Breast epithelium (tissue), 4 donors: ENCODE data around the gene DISP3. TPM values are rescaled to one million over a fixed set of nuclear protein-coding genes. Genes with fewer than 3 reads are reported as not detected.

Experiments used
- DNase-seq, 2 donors: peaks; one replicate each; pipeline ENCODE4 v3.0.0-alpha.2; 2019; ENCODE audit warnings: low spot score in 2 of 2
- H3K27ac ChIP-seq, 2 donors: fragments of 200-600 bp; sonication (generic) in 1 of 2; one replicate each; pipeline ENCODE4 v1.5.1; 2016 to 2019; ENCODE audit warnings: mild to moderate bottlenecking in 1 of 2
- H3K27me3 ChIP-seq, 2 donors: fragments of 200-600 bp; sonication (generic) in 1 of 2; one replicate each; pipeline versions ENCODE4 v1.5.1 to v1.6.0; 2017 to 2019; ENCODE audit warnings: control low read depth in 1 of 2, mild to moderate bottlenecking in 1 of 2
- H3K36me3 ChIP-seq: fragments of 200-600 bp; one replicate; pipeline ENCODE4 v1.5.1; 2019
- H3K4me1 ChIP-seq, 2 donors: fragments of 200-600 bp; sonication (generic); one replicate each; pipeline ENCODE4 v1.5.1; 2016 to 2019; ENCODE audit warnings: control low read depth in 1 of 2
- H3K4me3 ChIP-seq, 3 donors: fragments of 200-600 bp; sonication (generic); 1 replicate in 2 of 3; 2 replicates in 1 of 3; pipeline ENCODE4 v1.5.1; 2016 to 2019; ENCODE audit warnings: mild to moderate bottlenecking in 3 of 3, moderate library complexity in 2 of 3
- H3K9me3 ChIP-seq, 2 donors: fragments of 200-600 bp; sonication (generic) in 1 of 2; one replicate each; pipeline ENCODE4 v1.5.1; 2016 to 2019; ENCODE audit warnings: control low read depth in 1 of 2
- CTCF ChIP-seq, 3 donors: fragments of 450-650 bp; IDR thresholded peaks; one replicate each; pipeline ENCODE4 v1.5.1; 2016 to 2017; ENCODE audit warnings: antibody characterized with exemption in 3 of 3, mild to moderate bottlenecking in 3 of 3, moderate library complexity in 3 of 3
- POLR2A ChIP-seq: fragments of 450-650 bp; IDR thresholded peaks from one replicate; pipeline ENCODE4 v1.6.1; 2016; ENCODE audit warnings: antibody characterized with exemption, mild to moderate bottlenecking, moderate library complexity
- POLR2AphosphoS5 ChIP-seq, 3 donors: sonication (generic); formaldehyde crosslinking; IDR thresholded peaks; one replicate each; pipeline ENCODE4 v1.6.1; 2017; ENCODE audit warnings: antibody characterized with exemption in 3 of 3
- intact Hi-C: fragments of 100-400 bp; cut with DNase I; formaldehyde crosslinking; loops from one replicate; pipeline ENCODE4 v1.15.1; 2023; ENCODE audit warnings: low total_unique reads
- total RNA-seq, 3 donors: library from RNA; depleted of rRNA; stranded (reverse); fragments of >200 nt; gene quantifications; one replicate each; pipeline ENCODE4 v1.1.0, GENCODE V29; 2016

Gene DISP3
- total RNA-seq, 3 donors from 2014 or later: 0.88 TPM; not detected in 2

- intact Hi-C loops: no loop called here
- no peak for DNase-seq
- no peaks in the 10 kb centered on the region for H3K4me1 ChIP-seq
- no peaks in the 10 kb centered on the region for H3K9me3 ChIP-seq
- no peak for TF ChIP-seq POLR2AphosphoS5 (IDR thresholded peaks at IDR 0.05)
- TF ChIP-seq POLR2A: no peak
- TF ChIP-seq CTCF (IDR thresholded peaks at IDR 0.05): no peak
- peaks cover 0 to 66% of the 10 kb centered on the region in 2 donors for H3K27me3 ChIP-seq
- H3K36me3 ChIP-seq: no peaks in the 10 kb centered on the region
- H3K27ac ChIP-seq: no peak overlapping the region
- H3K4me3 ChIP-seq: no peak overlapping the region
Observed at GRCh38 chr1:11543796-11544195, 64.8 kb downstream of the DISP3 start.

GRCh38 chr1:11546456-11546855 lies 67.5 kb downstream of the DISP3 start:
- DNase-seq: no peak
- Histone ChIP-seq H3K36me3 (no peaks in the 10 kb centered on the region), H3K4me1 (no peaks in the 10 kb centered on the region), H3K4me3 (no peak overlapping the region), H3K27ac (no peak overlapping the region), H3K9me3 (no peaks in the 10 kb centered on the region), H3K27me3 (peaks cover 0 to 44% of the 10 kb centered on the region in 2 donors)
- intact Hi-C loops: no loop called here
- TF ChIP-seq CTCF (IDR thresholded peaks at IDR 0.05) (no peak), POLR2AphosphoS5 (IDR thresholded peaks at IDR 0.05) (no peak), POLR2A (no peak)

GRCh38 chr1:11550664-11551283 lies 71.8 kb downstream of the DISP3 start:
- DNase-seq: peak in 1 of 2 donors; percentile 61
- H3K36me3 ChIP-seq: no peaks in the 10 kb centered on the region
- H3K9me3 ChIP-seq: no peaks in the 10 kb centered on the region
- peaks cover 0 to 46% of the 10 kb centered on the region in 2 donors for H3K27me3 ChIP-seq
- no peak overlapping the region for H3K4me3 ChIP-seq
- no peak for TF ChIP-seq POLR2AphosphoS5 (IDR thresholded peaks at IDR 0.05)
- no peak for TF ChIP-seq POLR2A
- TF ChIP-seq CTCF (IDR thresholded peaks at IDR 0.05): no peak
- no peak overlapping the region for H3K27ac ChIP-seq
- no peaks in the 10 kb centered on the region for H3K4me1 ChIP-seq
- intact Hi-C loops: no loop called here

- intact Hi-C loops: no loop called here
- no peaks in the 10 kb centered on the region for H3K9me3 ChIP-seq
- no peak for DNase-seq
- no peak overlapping the region for H3K4me3 ChIP-seq
- no peaks in the 10 kb centered on the region for H3K4me1 ChIP-seq
- no peak for TF ChIP-seq POLR2A
- no peak for TF ChIP-seq POLR2AphosphoS5 (IDR thresholded peaks at IDR 0.05)
- TF ChIP-seq CTCF (IDR thresholded peaks at IDR 0.05): no peak
- H3K27ac ChIP-seq: no peak overlapping the region
- H3K36me3 ChIP-seq: no peaks in the 10 kb centered on the region
- H3K27me3 ChIP-seq: peaks cover 2 to 79% of the 10 kb centered on the region in 2 donors
Observed at GRCh38 chr1:11558276-11558675, 79.3 kb downstream of the DISP3 start.

- no peaks in the 10 kb centered on the region for H3K9me3 ChIP-seq
- intact Hi-C loops: no loop called here
- no peaks in the 10 kb centered on the region for H3K36me3 ChIP-seq
- H3K4me1 ChIP-seq: no peaks in the 10 kb centered on the region
- TF ChIP-seq POLR2A (no peak), POLR2AphosphoS5 (IDR thresholded peaks at IDR 0.05) (no peak), CTCF (IDR thresholded peaks at IDR 0.05) (no peak)
- no peak overlapping the region for H3K4me3 ChIP-seq
- no peak for DNase-seq
- H3K27me3 ChIP-seq: peaks cover 4 to 81% of the 10 kb centered on the region in 2 donors
- no peak overlapping the region for H3K27ac ChIP-seq
Observed at GRCh38 chr1:11558871-11559590, 80.1 kb downstream of the DISP3 start.
